A549 (cell line): ENCODE results near the gene RAPGEF4. TPM values are rescaled to one million over a fixed set of nuclear protein-coding genes. Genes with fewer than 3 reads are reported as not detected.
A peak's percentile ranks its signal among the peaks of the same experiment; 100 is the strongest.

ENCODE experiments used
- ATAC-seq, 2 experiments: fragments of 200-7000 bp in 1 of 2; fragments of >200 bp in 1 of 2; cut with Nextera tagmentation in 1 of 2; cut with Tn5 transposase in 1 of 2; 3 replicates each; pipeline versions ENCODE4 v1.8.0 to v1.9.1; 2018 to 2020; ENCODE audit warnings: mild to moderate bottlenecking in 1 of 2, moderate library complexity in 1 of 2
- CTCF ChIA-PET: fragments of 300-600 bp; sonication (Branson Sonifier 250); formaldehyde crosslinking; extraction: SDS; loops from one replicate; lab custom pipeline; 2021; ENCODE audit warnings: antibody characterized with exemption, inconsistent platforms; lab: Yijun Ruan, JAX
- POLR2A ChIA-PET: fragments of 350-600 bp; formaldehyde crosslinking; extraction: SDS; loops from one replicate; lab custom pipeline; 2021; ENCODE audit warnings: antibody characterized with exemption, inconsistent platforms; lab: Yijun Ruan, JAX
- DNase-seq, 2 experiments: peaks; one replicate each; pipeline versions ENCODE4 v3.0.0 to v3.0.0-alpha.2; 2011 to 2016; ENCODE audit warnings: low read depth in 1 of 2, low spot score in 1 of 2
- FAIRE-seq: peaks from 2 replicates; lab custom pipeline; 2011; peaks lifted over from hg19 to GRCh38; lab: Jason Lieb, UNC
- H3K27ac ChIP-seq, 2 experiments: fragments of >200 bp; sonication (Bioruptor Twin); formaldehyde crosslinking; 3 replicates each; pipeline ENCODE4 v1.5.1; 2016 to 2017
- H3K4me1 ChIP-seq: fragments of >200 bp; sonication (Bioruptor Twin); formaldehyde crosslinking; 3 replicates; pipeline ENCODE4 v1.6.1; 2016
- H3K4me2 ChIP-seq: fragments of >200 bp; sonication (Bioruptor Twin); formaldehyde crosslinking; 3 replicates; pipeline ENCODE4 v1.6.1; 2016
- H3K4me3 ChIP-seq: fragments of >200 bp; sonication (Bioruptor Twin); formaldehyde crosslinking; 3 replicates; pipeline ENCODE4 v1.5.1; 2016
- H3K9me3 ChIP-seq: fragments of >200 bp; sonication (Bioruptor Twin); formaldehyde crosslinking; 3 replicates; pipeline ENCODE4 v1.6.1; 2016
- EP300 ChIP-seq, 2 experiments: fragments of >200 bp; sonication (Bioruptor Twin); formaldehyde crosslinking; IDR thresholded peaks; 2 replicates in 1 of 2; 3 replicates in 1 of 2; pipeline ENCODE4 v1.6.1; 2016 to 2017
- HOXB13 ChIP-seq: fragments of 250-450 bp; sonication (Bioruptor Pico); IDR thresholded peaks from 2 replicates; pipeline ENCODE4 v1.5.0; 2020; ENCODE audit warnings: low read depth, mild to moderate bottlenecking, moderate library complexity
- HOXB5 ChIP-seq: fragments of 250-450 bp; sonication (Bioruptor Pico); IDR thresholded peaks from 2 replicates; pipeline ENCODE4 v1.5.0; 2020; ENCODE audit warnings: mild to moderate bottlenecking, moderate library complexity
- PHF8 ChIP-seq: fragments of 200-600 bp; sonication (generic); IDR thresholded peaks from 2 replicates; pipeline ENCODE4 v1.6.1; 2016; ENCODE audit warnings: low read depth, mild to moderate bottlenecking, antibody characterized with exemption, moderate library complexity, borderline replicate concordance
- RAD21 ChIP-seq, 2 experiments: fragments of >200 bp in 1 of 2; sonication (Bioruptor Twin) in 1 of 2; formaldehyde crosslinking in 1 of 2; IDR thresholded peaks in 1 of 2; conservative IDR thresholded peaks in 1 of 2; 2 replicates in 1 of 2; 3 replicates in 1 of 2; pipeline ENCODE4 v1.6.1; 2012 to 2018; ENCODE audit warnings: inconsistent platforms in 1 of 2
- RNF2 ChIP-seq: fragments of 200-600 bp; sonication (generic); IDR thresholded peaks from 2 replicates; pipeline ENCODE4 v1.6.1; 2016; ENCODE audit warnings: low read depth, mild to moderate bottlenecking, antibody characterized with exemption, moderate library complexity, borderline replicate concordance
- SMC3 ChIP-seq: fragments of >200 bp; sonication (Bioruptor Twin); formaldehyde crosslinking; IDR thresholded peaks from 3 replicates; pipeline ENCODE4 v1.6.1; 2018; ENCODE audit warnings: inconsistent platforms
- SREBF2 ChIP-seq: fragments of 450-650 bp; IDR thresholded peaks from 2 replicates; pipeline ENCODE4 v1.6.1; 2014; ENCODE audit warnings: mild to moderate bottlenecking, moderate library complexity
- TFCP2L1 ChIP-seq: fragments of 250-450 bp; sonication (Bioruptor Pico); IDR thresholded peaks from 2 replicates; pipeline ENCODE4 v1.5.0; 2021; ENCODE audit warnings: mild to moderate bottlenecking
- TP53 ChIP-seq: fragments of 250-450 bp; sonication (Bioruptor Pico); IDR thresholded peaks from 2 replicates; pipeline ENCODE4 v1.5.0; 2021; ENCODE audit warnings: mild to moderate bottlenecking, moderate library complexity
- ZFP36 ChIP-seq: fragments of 450-650 bp; IDR thresholded peaks from 2 replicates; pipeline ENCODE4 v1.6.1; 2014; ENCODE audit warnings: borderline replicate concordance; ENCODE audit not compliant: partially characterized antibody
- ZNF302 ChIP-seq: fragments of 250-450 bp; sonication (Bioruptor Pico); IDR thresholded peaks from 2 replicates; pipeline ENCODE4 v1.9.0; 2021; ENCODE audit warnings: inconsistent platforms, mild to moderate bottlenecking, moderate library complexity
- ZSCAN20 ChIP-seq: fragments of 250-450 bp; sonication (Bioruptor Pico); IDR thresholded peaks from 2 replicates; pipeline ENCODE4 v1.8.0; 2022; ENCODE audit warnings: mild to moderate bottlenecking, moderate library complexity
- WGBS: methylation state at CpG from one replicate; pipeline ENCODE4 v1.1.6; 2017; ENCODE audit errors: missing lambda C conversion rate; 5-methylcytosine and 5-hydroxymethylcytosine counted together
- polyA plus RNA-seq, 4 experiments: library from polyadenylated mRNA; depleted of rRNA in 3 of 4; stranded (reverse); fragments of >200 nt; fragmentation: RNase III in 1 of 4; extraction: RNeasy Plus Mini Kit Qiagen cat#74134 plus additional on column Dnase treatment in 1 of 4; gene quantifications; 2 replicates in 3 of 4; 3 replicates in 1 of 4; pipeline ENCODE4 v1.2.3, GENCODE V29; 2011 to 2017
- TF ChIP-seq, protein P1 (sequence below): fragments of 200-600 bp; sonication (generic); IDR thresholded peaks from 2 replicates; pipeline ENCODE4 v1.6.1; 2016; ENCODE audit warnings: antibody characterized with exemption, mild to moderate bottlenecking, moderate library complexity
- TF ChIP-seq, protein P2 (sequence below): fragments of >200 bp; sonication (Bioruptor Twin); formaldehyde crosslinking; IDR thresholded peaks from 3 replicates; pipeline ENCODE4 v1.5.1; 2016
- TF ChIP-seq, protein P3 (sequence below): fragments of 250-450 bp; sonication (Bioruptor Pico); IDR thresholded peaks from 2 replicates; pipeline ENCODE4 v1.5.0; 2020; ENCODE audit warnings: low read depth, mild to moderate bottlenecking, moderate library complexity
- TF ChIP-seq, protein P4 (sequence below): fragments of 250-450 bp; sonication (Bioruptor Pico); IDR thresholded peaks from 2 replicates; pipeline ENCODE4 v1.5.0; 2021; ENCODE audit warnings: mild to moderate bottlenecking, moderate library complexity, borderline replicate concordance
- TF ChIP-seq, protein P5 (sequence below): fragments of 450-650 bp; IDR thresholded peaks from 2 replicates; pipeline ENCODE4 v1.6.1; 2014; ENCODE audit warnings: antibody characterized with exemption

Gene RAPGEF4
- polyA plus RNA-seq, 2 of the 4 experiments (the other 2 are of a cell fraction) = 0.18 to 1.1 TPM

DNA sequence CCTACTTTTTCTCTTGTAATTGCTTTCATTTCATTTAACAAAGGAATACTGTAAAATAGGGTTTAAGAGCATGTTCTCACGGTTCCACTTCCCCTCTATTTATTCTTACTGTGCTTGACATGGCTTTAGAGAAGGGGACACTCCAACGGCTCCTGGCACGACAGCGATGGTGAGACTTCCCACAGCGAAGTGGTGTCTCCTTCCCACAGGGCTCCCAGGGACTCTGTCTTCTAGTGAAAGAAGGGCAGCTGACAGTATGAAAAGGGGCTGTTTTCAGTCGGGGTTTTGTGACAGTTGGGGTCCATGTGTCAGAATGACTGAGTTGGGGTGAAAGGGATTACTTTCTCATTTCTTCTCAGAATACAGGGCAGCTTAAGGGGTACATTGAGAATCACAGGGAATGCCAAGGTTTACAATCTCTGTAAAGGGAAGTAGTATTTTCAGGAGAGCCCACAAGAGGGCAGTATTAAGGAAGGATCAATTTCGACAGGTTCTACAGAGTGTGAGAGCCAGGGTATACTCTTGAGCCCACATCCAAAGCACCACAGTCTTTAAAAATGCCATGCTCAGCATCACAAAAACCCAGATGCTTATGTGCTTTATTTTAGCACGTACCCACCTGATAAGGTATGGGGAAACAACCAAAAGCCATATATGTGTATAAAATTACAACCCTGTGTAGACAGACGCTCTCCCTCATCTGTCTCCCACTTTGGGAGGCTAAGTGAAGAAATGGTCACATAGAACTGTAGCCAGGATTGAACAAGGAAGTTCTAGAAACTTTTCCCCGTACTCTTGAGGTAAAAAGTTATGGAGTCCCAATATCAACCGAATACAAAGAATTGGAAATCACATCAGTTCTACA is 31.3 kb upstream of the RAPGEF4 start:
- peaks cover 14% of the 10 kb centered on the region for H3K4me1 ChIP-seq
- peak overlapping the region; percentile 10 to 28; a peak in 1 of 6 replicates for H3K27ac ChIP-seq
- ChIA-PET CTCF (interaction anchor here (0.8 to 1.5 kb wide), 10 partner anchors 10 to 902 kb away, joined by 3 to 8 read pairs (median 3); no protein-coding TSS in a partner anchor), POLR2A (interaction anchor here (0.7 kb wide), 1 partner anchor 111 kb away, joined by 8 read pairs; no protein-coding TSS in a partner anchor)
- H3K4me2 ChIP-seq = no peak overlapping the region
- H3K4me3 ChIP-seq = no peak overlapping the region
- ATAC-seq (peak; percentile 70 to 94; a peak in 5 of 6 replicates), FAIRE-seq (no peak), DNase-seq (peak; percentile 38 to 42)
- no peaks in the 10 kb centered on the region for H3K9me3 ChIP-seq
- 69% methylated on average over 11 of the region's 11 CpGs for WGBS
- TF ChIP-seq, protein P1, sequence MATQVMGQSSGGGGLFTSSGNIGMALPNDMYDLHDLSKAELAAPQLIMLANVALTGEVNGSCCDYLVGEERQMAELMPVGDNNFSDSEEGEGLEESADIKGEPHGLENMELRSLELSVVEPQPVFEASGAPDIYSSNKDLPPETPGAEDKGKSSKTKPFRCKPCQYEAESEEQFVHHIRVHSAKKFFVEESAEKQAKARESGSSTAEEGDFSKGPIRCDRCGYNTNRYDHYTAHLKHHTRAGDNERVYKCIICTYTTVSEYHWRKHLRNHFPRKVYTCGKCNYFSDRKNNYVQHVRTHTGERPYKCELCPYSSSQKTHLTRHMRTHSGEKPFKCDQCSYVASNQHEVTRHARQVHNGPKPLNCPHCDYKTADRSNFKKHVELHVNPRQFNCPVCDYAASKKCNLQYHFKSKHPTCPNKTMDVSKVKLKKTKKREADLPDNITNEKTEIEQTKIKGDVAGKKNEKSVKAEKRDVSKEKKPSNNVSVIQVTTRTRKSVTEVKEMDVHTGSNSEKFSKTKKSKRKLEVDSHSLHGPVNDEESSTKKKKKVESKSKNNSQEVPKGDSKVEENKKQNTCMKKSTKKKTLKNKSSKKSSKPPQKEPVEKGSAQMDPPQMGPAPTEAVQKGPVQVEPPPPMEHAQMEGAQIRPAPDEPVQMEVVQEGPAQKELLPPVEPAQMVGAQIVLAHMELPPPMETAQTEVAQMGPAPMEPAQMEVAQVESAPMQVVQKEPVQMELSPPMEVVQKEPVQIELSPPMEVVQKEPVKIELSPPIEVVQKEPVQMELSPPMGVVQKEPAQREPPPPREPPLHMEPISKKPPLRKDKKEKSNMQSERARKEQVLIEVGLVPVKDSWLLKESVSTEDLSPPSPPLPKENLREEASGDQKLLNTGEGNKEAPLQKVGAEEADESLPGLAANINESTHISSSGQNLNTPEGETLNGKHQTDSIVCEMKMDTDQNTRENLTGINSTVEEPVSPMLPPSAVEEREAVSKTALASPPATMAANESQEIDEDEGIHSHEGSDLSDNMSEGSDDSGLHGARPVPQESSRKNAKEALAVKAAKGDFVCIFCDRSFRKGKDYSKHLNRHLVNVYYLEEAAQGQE = no peak
- TF ChIP-seq SMC3 (peak; percentile 67), RAD21 (conservative IDR thresholded peaks at IDR 0.05 in 1 of 2, IDR thresholded peaks at IDR 0.05 in 1 of 2) (peak; percentile 40 to 44; a peak in 4 of 5 replicates)
- TF ChIP-seq, protein P2, sequence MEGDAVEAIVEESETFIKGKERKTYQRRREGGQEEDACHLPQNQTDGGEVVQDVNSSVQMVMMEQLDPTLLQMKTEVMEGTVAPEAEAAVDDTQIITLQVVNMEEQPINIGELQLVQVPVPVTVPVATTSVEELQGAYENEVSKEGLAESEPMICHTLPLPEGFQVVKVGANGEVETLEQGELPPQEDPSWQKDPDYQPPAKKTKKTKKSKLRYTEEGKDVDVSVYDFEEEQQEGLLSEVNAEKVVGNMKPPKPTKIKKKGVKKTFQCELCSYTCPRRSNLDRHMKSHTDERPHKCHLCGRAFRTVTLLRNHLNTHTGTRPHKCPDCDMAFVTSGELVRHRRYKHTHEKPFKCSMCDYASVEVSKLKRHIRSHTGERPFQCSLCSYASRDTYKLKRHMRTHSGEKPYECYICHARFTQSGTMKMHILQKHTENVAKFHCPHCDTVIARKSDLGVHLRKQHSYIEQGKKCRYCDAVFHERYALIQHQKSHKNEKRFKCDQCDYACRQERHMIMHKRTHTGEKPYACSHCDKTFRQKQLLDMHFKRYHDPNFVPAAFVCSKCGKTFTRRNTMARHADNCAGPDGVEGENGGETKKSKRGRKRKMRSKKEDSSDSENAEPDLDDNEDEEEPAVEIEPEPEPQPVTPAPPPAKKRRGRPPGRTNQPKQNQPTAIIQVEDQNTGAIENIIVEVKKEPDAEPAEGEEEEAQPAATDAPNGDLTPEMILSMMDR = peak; percentile 70

DNA sequence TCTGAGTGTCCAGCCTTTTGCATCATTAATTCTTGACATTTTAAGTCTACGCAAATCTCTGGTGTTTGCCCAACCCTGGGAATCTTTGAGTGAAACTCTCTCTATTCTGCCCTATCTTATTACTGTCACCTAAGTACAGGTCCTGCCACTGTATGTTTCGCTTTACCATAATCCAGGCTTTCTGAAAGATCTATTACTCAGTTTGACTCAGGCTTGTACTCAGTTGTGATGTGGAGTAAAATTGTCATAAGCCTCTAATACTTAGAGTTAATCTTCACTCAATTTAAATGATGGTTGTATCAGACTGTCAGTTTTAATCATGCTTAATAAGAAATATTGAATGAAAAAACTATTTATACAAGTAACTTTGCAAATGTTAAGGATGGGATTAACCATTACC is 30.3 kb upstream of the RAPGEF4 start:
- CTCF ChIA-PET = interaction anchor here (1.5 kb wide), 1 partner anchor 101 kb away, joined by 3 read pairs; no protein-coding TSS in a partner anchor
- no peak overlapping the region for H3K4me3 ChIP-seq
- POLR2A ChIA-PET = no interaction called here
- no peak for DNase-seq
- ATAC-seq = no peak
- H3K4me2 ChIP-seq = no peak overlapping the region
- no peak overlapping the region for H3K27ac ChIP-seq
- peaks cover 11% of the 10 kb centered on the region for H3K4me1 ChIP-seq
- no peaks in the 10 kb centered on the region for H3K9me3 ChIP-seq
- 90% methylated on average over 2 of the region's 2 CpGs for WGBS
- TF ChIP-seq SREBF2 (no peak), ZFP36 (no peak), RAD21 (conservative IDR thresholded peaks at IDR 0.05 in 1 of 2, IDR thresholded peaks at IDR 0.05 in 1 of 2) (no peak), EP300 (IDR thresholded peaks at IDR 0.05) (no peak), TFCP2L1 (no peak), TP53 (CRISPR knock-in tag) (no peak), RNF2 (no peak), PHF8 (no peak), HOXB13 (CRISPR knock-in tag) (no peak), HOXB5 (CRISPR knock-in tag) (no peak), ZNF302 (CRISPR knock-in tag) (no peak), ZSCAN20 (CRISPR knock-in tag) (no peak)
- TF ChIP-seq, protein P3, sequence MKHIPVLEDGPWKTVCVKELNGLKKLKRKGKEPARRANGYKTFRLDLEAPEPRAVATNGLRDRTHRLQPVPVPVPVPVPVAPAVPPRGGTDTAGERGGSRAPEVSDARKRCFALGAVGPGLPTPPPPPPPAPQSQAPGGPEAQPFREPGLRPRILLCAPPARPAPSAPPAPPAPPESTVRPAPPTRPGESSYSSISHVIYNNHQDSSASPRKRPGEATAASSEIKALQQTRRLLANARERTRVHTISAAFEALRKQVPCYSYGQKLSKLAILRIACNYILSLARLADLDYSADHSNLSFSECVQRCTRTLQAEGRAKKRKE (CRISPR knock-in tag) = no peak
- TF ChIP-seq, protein P1 = no peak
- TF ChIP-seq, protein P4, sequence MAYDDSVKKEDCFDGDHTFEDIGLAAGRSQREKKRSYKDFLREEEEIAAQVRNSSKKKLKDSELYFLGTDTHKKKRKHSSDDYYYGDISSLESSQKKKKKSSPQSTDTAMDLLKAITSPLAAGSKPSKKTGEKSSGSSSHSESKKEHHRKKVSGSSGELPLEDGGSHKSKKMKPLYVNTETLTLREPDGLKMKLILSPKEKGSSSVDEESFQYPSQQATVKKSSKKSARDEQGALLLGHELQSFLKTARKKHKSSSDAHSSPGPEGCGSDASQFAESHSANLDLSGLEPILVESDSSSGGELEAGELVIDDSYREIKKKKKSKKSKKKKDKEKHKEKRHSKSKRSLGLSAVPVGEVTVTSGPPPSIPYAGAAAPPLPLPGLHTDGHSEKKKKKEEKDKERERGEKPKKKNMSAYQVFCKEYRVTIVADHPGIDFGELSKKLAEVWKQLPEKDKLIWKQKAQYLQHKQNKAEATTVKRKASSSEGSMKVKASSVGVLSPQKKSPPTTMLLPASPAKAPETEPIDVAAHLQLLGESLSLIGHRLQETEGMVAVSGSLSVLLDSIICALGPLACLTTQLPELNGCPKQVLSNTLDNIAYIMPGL = no peak
- TF ChIP-seq, protein P5, sequence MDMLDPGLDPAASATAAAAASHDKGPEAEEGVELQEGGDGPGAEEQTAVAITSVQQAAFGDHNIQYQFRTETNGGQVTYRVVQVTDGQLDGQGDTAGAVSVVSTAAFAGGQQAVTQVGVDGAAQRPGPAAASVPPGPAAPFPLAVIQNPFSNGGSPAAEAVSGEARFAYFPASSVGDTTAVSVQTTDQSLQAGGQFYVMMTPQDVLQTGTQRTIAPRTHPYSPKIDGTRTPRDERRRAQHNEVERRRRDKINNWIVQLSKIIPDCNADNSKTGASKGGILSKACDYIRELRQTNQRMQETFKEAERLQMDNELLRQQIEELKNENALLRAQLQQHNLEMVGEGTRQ = no peak
- no peak for FAIRE-seq
